MCF 10A (cell line): ENCODE results near the gene TTLL8. TPM values are rescaled to one million over a fixed set of nuclear protein-coding genes. Genes with fewer than 3 reads are reported as not detected.
"Not testable (repeated sequence)": the region's sequence is repeated elsewhere in the genome, so short reads cannot be mapped to it uniquely, and the experiment has no call there.

Source experiments
- BruUV-seq: library from RNA; stranded (reverse); fragments of 400-500 nt; replicated peaks from 2 replicates; lab custom pipeline; 2021; lab: Mats Ljungman, UMichigan
- CTCF ChIA-PET: fragments of 300-600 bp; sonication (Branson Sonifier 250); formaldehyde crosslinking; extraction: SDS; loops from one replicate; lab custom pipeline; 2021; ENCODE audit warnings: antibody characterized with exemption, inconsistent platforms; lab: Yijun Ruan, JAX
- POLR2A ChIA-PET: fragments of 300-600, 350-650 bp; sonication (Branson Sonifier 250); formaldehyde crosslinking; extraction: SDS; loops from one replicate; lab custom pipeline; 2020; ENCODE audit warnings: antibody characterized with exemption, inconsistent platforms; lab: Yijun Ruan, JAX
- DNase-seq: peaks from one replicate; pipeline ENCODE4 v3.0.0-alpha.2; 2018; ENCODE audit not compliant: unreplicated experiment
- H3K27ac Mint-ChIP-seq: one replicate; pipeline ENCODE4 v1.8.0; 2022; ENCODE audit warnings: mild to moderate bottlenecking, low read depth, mixed read lengths; ENCODE audit not compliant: unreplicated experiment
- H3K27me3 Mint-ChIP-seq: one replicate; pipeline ENCODE4 v1.8.0; 2022; ENCODE audit warnings: mixed read lengths; ENCODE audit not compliant: insufficient read depth, unreplicated experiment
- H3K36me3 Mint-ChIP-seq: one replicate; pipeline ENCODE4 v1.8.0; 2022; ENCODE audit warnings: mild to moderate bottlenecking, moderate library complexity, mixed read lengths; ENCODE audit not compliant: insufficient read depth, unreplicated experiment
- H3K4me1 Mint-ChIP-seq: one replicate; pipeline ENCODE4 v1.8.0; 2022; ENCODE audit warnings: mixed read lengths; ENCODE audit not compliant: insufficient read depth, unreplicated experiment
- H3K4me3 Mint-ChIP-seq: one replicate; pipeline ENCODE4 v1.8.0; 2022; ENCODE audit warnings: mild to moderate bottlenecking, moderate library complexity, mixed read lengths; ENCODE audit not compliant: unreplicated experiment
- H3K9me3 Mint-ChIP-seq: one replicate; pipeline ENCODE4 v1.8.0; 2022; ENCODE audit warnings: mixed read lengths; ENCODE audit not compliant: unreplicated experiment
- CTCF ChIP-seq: fragments of 200-600 bp; IDR thresholded peaks from one replicate; pipeline ENCODE4 v1.8.0; 2022; ENCODE audit warnings: antibody characterized with exemption, mild to moderate bottlenecking; ENCODE audit not compliant: unreplicated experiment
- intact Hi-C: fragments of 100-400 bp; cut with micrococcal nuclease; formaldehyde crosslinking; loops from 2 replicates; pipeline ENCODE4 v1.14.1; 2022
- total RNA-seq: library from RNA; stranded (reverse); gene quantifications from 2 replicates; pipeline ENCODE4 v1.2.3, GENCODE V29; 2022

TTLL8 gene
- total RNA-seq, 1 experiment from 2014 or later = not detected

- H3K27me3 Mint-ChIP-seq = peaks cover 14% of the 10 kb centered on the region
- TF ChIP-seq CTCF = no peak
- H3K4me3 Mint-ChIP-seq = no peak overlapping the region
- POLR2A ChIA-PET = no interaction called here
- peaks cover 16% of the 10 kb centered on the region for H3K9me3 Mint-ChIP-seq
- H3K27ac Mint-ChIP-seq = no peak overlapping the region
- peaks cover 12% of the 10 kb centered on the region for H3K36me3 Mint-ChIP-seq
- no peak for DNase-seq
- H3K4me1 Mint-ChIP-seq = peaks cover 14% of the 10 kb centered on the region
- CTCF ChIA-PET = interaction anchor here (0.6 to 3.0 kb wide), 9 partner anchors 9 to 312 kb away, joined by 3 to 12 read pairs (median 3); no protein-coding TSS in a partner anchor
- no TSS peak for BruUV-seq
- intact Hi-C loops = no loop called here
Observed at GRCh38 chr22:49991907-49992533, 66.1 kb downstream of the TTLL8 start.

- ChIA-PET CTCF (interaction anchor here (0.6 to 0.7 kb wide), 3 partner anchors 150 to 313 kb away, joined by 3 to 4 read pairs (median 3); no protein-coding TSS in a partner anchor), POLR2A (no interaction called here)
- Mint-ChIP-seq H3K27ac (no peak overlapping the region), H3K9me3 (peaks cover 22% of the 10 kb centered on the region), H3K36me3 (peaks cover 12% of the 10 kb centered on the region), H3K27me3 (peaks cover 17% of the 10 kb centered on the region), H3K4me1 (peaks cover 9% of the 10 kb centered on the region), H3K4me3 (no peak overlapping the region)
- intact Hi-C loops = no loop called here
- no peak for TF ChIP-seq CTCF
- DNase-seq = no peak
- BruUV-seq = no TSS peak
Observed at GRCh38 chr22:49991167-49991566, 66.9 kb downstream of the TTLL8 start.

- H3K4me3 Mint-ChIP-seq, H3K27ac Mint-ChIP-seq, DNase-seq, POLR2A ChIA-PET, intact Hi-C loops, BruUV-seq, H3K4me1 Mint-ChIP-seq: not testable (repeated sequence)
- Mint-ChIP-seq H3K27me3 (peaks cover 30% of the 10 kb centered on the region), H3K9me3 (peaks cover 36% of the 10 kb centered on the region), H3K36me3 (peaks cover 12% of the 10 kb centered on the region)
- CTCF ChIA-PET = interaction anchor here (0.9 to 1.1 kb wide), 2 partner anchors 9 to 59 kb away, joined by 5 to 6 read pairs; no protein-coding TSS in a partner anchor
Observed at GRCh38 chr22:49989826-49990225, 68.3 kb downstream of the TTLL8 start.

DNA sequence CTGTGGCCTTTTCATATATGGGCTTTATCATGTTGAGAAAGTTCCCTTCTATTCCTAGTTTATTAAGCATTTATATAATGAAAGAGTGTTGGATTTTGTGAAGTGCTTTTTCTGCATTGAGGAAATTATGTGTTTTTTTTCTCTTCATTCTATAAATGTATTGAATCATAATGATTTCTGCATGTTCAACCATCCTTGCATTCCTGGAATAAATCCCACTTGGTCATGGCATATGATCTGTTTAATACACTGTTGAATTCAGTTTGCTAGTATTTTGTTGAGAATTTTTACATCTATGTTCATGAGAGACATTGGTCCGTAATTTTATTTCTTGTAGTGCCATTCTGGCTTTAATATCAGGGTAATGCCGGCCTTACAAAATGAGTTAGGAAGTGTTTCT is 71.8 kb downstream of the TTLL8 start:
- POLR2A ChIA-PET = no interaction called here
- DNase-seq = no peak
- no TSS peak for BruUV-seq
- Mint-ChIP-seq H3K9me3 (peaks cover 34% of the 10 kb centered on the region), H3K27ac (no peak overlapping the region), H3K27me3 (peaks cover 31% of the 10 kb centered on the region), H3K4me1 (no peaks in the 10 kb centered on the region), H3K36me3 (peaks cover 14% of the 10 kb centered on the region), H3K4me3 (no peak overlapping the region)
- TF ChIP-seq CTCF = no peak
- intact Hi-C loops = no loop called here
- CTCF ChIA-PET = no interaction called here
